Keratinocyte (primary cell): ENCODE data around the gene ZNF691. TPM values are rescaled to one million over a fixed set of nuclear protein-coding genes. Genes with fewer than 3 reads are reported as not detected.

Experiments
- polyA plus RNA-seq, 5 experiments: library from polyadenylated mRNA; depleted of rRNA in 3 of 5; stranded (reverse) in 3 of 5; stranded (forward) in 1 of 5; unstranded in 1 of 5; fragments of >200 nt; gene quantifications; 1 replicate in 1 of 5; 2 replicates in 3 of 5; 3 replicates in 1 of 5; pipeline versions ENCODE4 v1.2.1 to v1.2.3, GENCODE V29; 2011 to 2012; ENCODE audit warnings: missing spikeins in 2 of 5, low read depth in 1 of 5, low replicate concordance in 1 of 5

ZNF691 gene
- polyA plus RNA-seq, 1 donor (not counting 4 experiments of a cell fraction or from before 2014, with no cell fraction given) = 3.8 TPM

Other genes starting within 250 kb of the ZNF691 start
- gene PPIH, start 188.2 kb upstream of the ZNF691 start, polyA plus RNA-seq = 54.0 to 94.1 TPM (median 63.4 TPM) in 3 replicates
- gene YBX1, start 164.2 kb upstream of the ZNF691 start, polyA plus RNA-seq = 630 to 1,162 TPM (median 1,066 TPM) in 3 replicates
- gene CLDN19, start 106.4 kb upstream of the ZNF691 start, polyA plus RNA-seq = 0.06 TPM in 1 of 3 replicates, not detected in the others
- gene P3H1, start 79.6 kb upstream of the ZNF691 start, polyA plus RNA-seq = 24.4 to 34.1 TPM (median 34.0 TPM) in 3 replicates
- gene C1orf50, start 79.4 kb upstream of the ZNF691 start, polyA plus RNA-seq = 6.1 to 9.8 TPM (median 9.6 TPM) in 3 replicates
- gene TMEM269, start 61.6 kb upstream of the ZNF691 start, polyA plus RNA-seq = 0.12 TPM in 1 of 3 replicates, not detected in the others
- gene ERMAP, start 29.5 kb upstream of the ZNF691 start, polyA plus RNA-seq = 5.6 to 6.5 TPM (median 6.3 TPM) in 3 replicates
- 11.0 to 15.5 TPM (median 13.9 TPM) in 3 replicates for gene SVBP, start 29.2 kb upstream of the ZNF691 start, polyA plus RNA-seq
- gene SLC2A1, start 112.3 kb downstream of the ZNF691 start, polyA plus RNA-seq = 580 to 1,115 TPM (median 689 TPM) in 3 replicates